Measurements from ENCODE around the gene AK8.

The AK8 gene

DNA sequence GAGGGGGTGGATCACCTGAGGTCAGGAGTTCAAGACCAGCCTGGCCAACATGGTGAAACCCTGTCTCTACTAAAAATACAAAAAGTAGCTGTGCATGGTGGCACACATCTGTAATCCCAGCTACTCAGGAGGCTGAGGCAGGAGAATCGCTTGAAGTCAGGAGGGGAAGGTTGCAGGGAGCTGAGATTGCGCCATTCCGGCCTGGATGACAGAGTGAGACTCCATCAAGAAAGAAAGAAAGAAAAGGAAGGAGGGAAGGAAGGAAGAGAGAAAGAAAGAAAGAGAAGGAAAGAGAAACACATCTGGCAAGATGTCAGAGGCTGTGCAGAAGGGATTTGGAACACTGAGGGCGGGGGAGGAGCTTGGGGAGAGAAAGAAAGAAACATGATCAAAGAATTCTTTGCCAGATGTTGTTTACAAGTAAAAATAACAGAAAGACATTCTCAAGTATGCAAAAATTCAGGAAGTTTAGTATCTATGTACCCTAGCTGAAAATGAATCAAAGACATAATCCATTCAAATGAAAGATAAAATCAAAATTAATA is 93.7 kb downstream of the AK8 start:
- no peak overlapping the region for H2AFZ ChIP-seq (ENCODE audit: low read length)
- H3K9me3 ChIP-seq (ENCODE audit: low read length), result 0 out of 2 replicates have a peak, but pooled peaks cover 5% of the 10 kb centered on the region
- no peak overlapping the region for H3K4me3 ChIP-seq (ENCODE audit: low read depth, low read length, poor library complexity, severe bottlenecking)
- no peaks in the 10 kb centered on the region for H3K79me2 ChIP-seq (ENCODE audit: insufficient read depth, low read length)
- H3K36me3 ChIP-seq (ENCODE audit: insufficient read depth, low read length), result no peaks in the 10 kb centered on the region
- H3K9ac ChIP-seq (ENCODE audit: low read length), result no peak overlapping the region
- H3K4me1 ChIP-seq (ENCODE audit: insufficient read depth, low read length, severe bottlenecking), result no peaks in the 10 kb centered on the region
- H3K27ac ChIP-seq (ENCODE audit: low read depth, low read length, poor library complexity, severe bottlenecking), result no peak overlapping the region
- H4K20me1 ChIP-seq (ENCODE audit: insufficient read depth, low read length), result no peaks in the 10 kb centered on the region
- H3F3A ChIP-seq (ENCODE audit: insufficient read depth, low read length), result no peaks in the 10 kb centered on the region
- no peak overlapping the region for H3K4me2 ChIP-seq (ENCODE audit: low read length)
- no peaks in the 10 kb centered on the region for H3K9me2 ChIP-seq (ENCODE audit: low read depth, low read length)
- peaks cover 11% of the 10 kb centered on the region; the same call in 1 of the 2 replicates for H3K27me3 ChIP-seq (ENCODE audit: insufficient read depth, low read length)
- TF ChIP-seq, protein P1, sequence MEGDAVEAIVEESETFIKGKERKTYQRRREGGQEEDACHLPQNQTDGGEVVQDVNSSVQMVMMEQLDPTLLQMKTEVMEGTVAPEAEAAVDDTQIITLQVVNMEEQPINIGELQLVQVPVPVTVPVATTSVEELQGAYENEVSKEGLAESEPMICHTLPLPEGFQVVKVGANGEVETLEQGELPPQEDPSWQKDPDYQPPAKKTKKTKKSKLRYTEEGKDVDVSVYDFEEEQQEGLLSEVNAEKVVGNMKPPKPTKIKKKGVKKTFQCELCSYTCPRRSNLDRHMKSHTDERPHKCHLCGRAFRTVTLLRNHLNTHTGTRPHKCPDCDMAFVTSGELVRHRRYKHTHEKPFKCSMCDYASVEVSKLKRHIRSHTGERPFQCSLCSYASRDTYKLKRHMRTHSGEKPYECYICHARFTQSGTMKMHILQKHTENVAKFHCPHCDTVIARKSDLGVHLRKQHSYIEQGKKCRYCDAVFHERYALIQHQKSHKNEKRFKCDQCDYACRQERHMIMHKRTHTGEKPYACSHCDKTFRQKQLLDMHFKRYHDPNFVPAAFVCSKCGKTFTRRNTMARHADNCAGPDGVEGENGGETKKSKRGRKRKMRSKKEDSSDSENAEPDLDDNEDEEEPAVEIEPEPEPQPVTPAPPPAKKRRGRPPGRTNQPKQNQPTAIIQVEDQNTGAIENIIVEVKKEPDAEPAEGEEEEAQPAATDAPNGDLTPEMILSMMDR (IDR thresholded peaks at IDR 0.05; ENCODE audit: low read length), result no peak
- TF ChIP-seq EZH2 (IDR thresholded peaks at IDR 0.05; ENCODE audit: borderline replicate concordance, low read length), result no peak

DNA sequence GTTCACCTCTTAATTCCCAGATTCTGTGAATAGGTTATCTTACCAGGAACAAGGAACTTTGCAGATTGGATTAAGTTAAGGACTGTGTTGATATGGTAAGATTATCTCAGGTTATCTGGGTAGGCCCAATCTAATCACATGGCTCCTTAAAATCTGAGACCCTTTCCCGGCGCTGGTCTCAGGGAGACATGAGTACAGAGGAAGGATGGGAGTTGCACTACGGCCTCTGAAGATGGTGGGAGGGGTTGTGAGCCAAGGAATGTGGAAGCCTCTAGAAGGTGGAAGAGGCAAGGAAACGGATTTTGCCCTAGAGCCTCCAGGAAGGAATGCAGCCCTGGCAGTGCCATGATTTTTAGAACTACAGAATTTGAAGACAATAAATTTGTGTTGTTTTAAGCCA is 95.1 kb downstream of the AK8 start:
- Histone ChIP-seq H3K79me2 (ENCODE audit: insufficient read depth, low read length) (no peaks in the 10 kb centered on the region), H2AFZ (ENCODE audit: low read length) (no peak overlapping the region)

DNA sequence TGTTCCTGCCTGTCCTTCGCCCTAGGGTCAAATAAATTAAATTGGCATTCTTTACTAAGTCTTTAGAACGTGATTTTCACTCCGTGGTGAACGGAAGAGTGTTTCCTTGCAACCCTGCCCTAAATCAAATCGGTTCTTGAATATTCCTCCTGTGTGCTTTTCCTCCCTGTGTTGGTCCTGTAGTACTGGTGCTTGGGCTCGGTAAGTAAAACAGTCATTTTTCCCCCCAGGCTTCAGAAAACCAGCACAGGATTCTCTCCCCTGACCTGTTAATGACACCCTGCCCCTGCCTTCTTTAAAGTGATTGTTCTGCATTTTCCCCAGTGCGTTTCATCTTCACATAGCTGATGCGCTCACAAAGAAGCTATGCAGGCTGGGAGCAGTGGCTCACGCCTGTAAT is 96.0 kb downstream of the AK8 start:
- Histone ChIP-seq H3K9me2 (ENCODE audit: low read depth, low read length) (no peaks in the 10 kb centered on the region), H2AFZ (ENCODE audit: low read length) (no peak overlapping the region), H3K9me3 (ENCODE audit: low read length) (no peaks in the 10 kb centered on the region), H3K9ac (ENCODE audit: low read length) (no peak overlapping the region), H3K4me2 (ENCODE audit: low read length) (no peak overlapping the region), H3K27me3 (ENCODE audit: insufficient read depth, low read length) (peaks cover 11% of the 10 kb centered on the region; the same call in 1 of the 2 replicates), H3F3A (ENCODE audit: insufficient read depth, low read length) (no peaks in the 10 kb centered on the region), H3K4me1 (ENCODE audit: insufficient read depth, low read length, severe bottlenecking) (no peaks in the 10 kb centered on the region), H3K79me2 (ENCODE audit: insufficient read depth, low read length) (no peaks in the 10 kb centered on the region), H3K36me3 (ENCODE audit: insufficient read depth, low read length) (no peaks in the 10 kb centered on the region), H3K27ac (ENCODE audit: low read depth, low read length, poor library complexity, severe bottlenecking) (no peak overlapping the region), H3K4me3 (ENCODE audit: low read depth, low read length, poor library complexity, severe bottlenecking) (no peak overlapping the region), H4K20me1 (ENCODE audit: insufficient read depth, low read length) (no peaks in the 10 kb centered on the region)
- no peak for TF ChIP-seq EZH2 (IDR thresholded peaks at IDR 0.05; ENCODE audit: borderline replicate concordance, low read length)
- TF ChIP-seq, protein P1 (IDR thresholded peaks at IDR 0.05; ENCODE audit: low read length), result no peak

More for the DNA sequence above, 95.1 kb downstream of the AK8 start:
- Histone ChIP-seq H3K9me2 (ENCODE audit: low read depth, low read length) (no peaks in the 10 kb centered on the region), H3K9ac (ENCODE audit: low read length) (no peak overlapping the region), H4K20me1 (ENCODE audit: insufficient read depth, low read length) (no peaks in the 10 kb centered on the region), H3K27me3 (ENCODE audit: insufficient read depth, low read length) (peaks cover 11% of the 10 kb centered on the region; the same call in 1 of the 2 replicates), H3F3A (ENCODE audit: insufficient read depth, low read length) (no peaks in the 10 kb centered on the region), H3K4me3 (ENCODE audit: low read depth, low read length, poor library complexity, severe bottlenecking) (no peak overlapping the region), H3K27ac (ENCODE audit: low read depth, low read length, poor library complexity, severe bottlenecking) (no peak overlapping the region), H3K4me1 (ENCODE audit: insufficient read depth, low read length, severe bottlenecking) (no peaks in the 10 kb centered on the region), H3K4me2 (ENCODE audit: low read length) (no peak overlapping the region), H3K9me3 (ENCODE audit: low read length) (no peaks in the 10 kb centered on the region), H3K36me3 (ENCODE audit: insufficient read depth, low read length) (no peaks in the 10 kb centered on the region)
- TF ChIP-seq, protein P1 (IDR thresholded peaks at IDR 0.05; ENCODE audit: low read length), result no peak
- no peak for TF ChIP-seq EZH2 (IDR thresholded peaks at IDR 0.05; ENCODE audit: borderline replicate concordance, low read length)

All from OCI-LY1 (cell line).